Upper lobe of left lung (tissue), 4 donors: ENCODE results near the gene CATSPERZ.

Experiments
- EP300 ChIP-seq, 4 donors: sonication (generic); formaldehyde crosslinking; IDR thresholded peaks; one replicate each; pipeline ENCODE4 v1.5.1; 2017; ENCODE audit warnings: antibody characterized with exemption in 4 of 4, control low read depth in 2 of 4
- POLR2A ChIP-seq, 4 donors: fragments of 450-650 bp; IDR thresholded peaks; one replicate each; pipeline ENCODE4 v1.5.1; 2016 to 2017; ENCODE audit warnings: antibody characterized with exemption in 4 of 4, mild to moderate bottlenecking in 2 of 4
- POLR2AphosphoS5 ChIP-seq, 2 donors: sonication (generic); formaldehyde crosslinking; IDR thresholded peaks; one replicate each; pipeline ENCODE4 v1.5.1; 2017; ENCODE audit warnings: antibody characterized with exemption in 2 of 2
- TF ChIP-seq, protein P1 (sequence below), 6 experiments: fragments of 450-650 bp in 4 of 6; fragments of 200-600 bp in 2 of 6; sonication (generic) in 2 of 6; IDR thresholded peaks; one replicate each; pipeline ENCODE4 v1.5.1; 2016 to 2019; ENCODE audit warnings: antibody characterized with exemption in 6 of 6

DNA sequence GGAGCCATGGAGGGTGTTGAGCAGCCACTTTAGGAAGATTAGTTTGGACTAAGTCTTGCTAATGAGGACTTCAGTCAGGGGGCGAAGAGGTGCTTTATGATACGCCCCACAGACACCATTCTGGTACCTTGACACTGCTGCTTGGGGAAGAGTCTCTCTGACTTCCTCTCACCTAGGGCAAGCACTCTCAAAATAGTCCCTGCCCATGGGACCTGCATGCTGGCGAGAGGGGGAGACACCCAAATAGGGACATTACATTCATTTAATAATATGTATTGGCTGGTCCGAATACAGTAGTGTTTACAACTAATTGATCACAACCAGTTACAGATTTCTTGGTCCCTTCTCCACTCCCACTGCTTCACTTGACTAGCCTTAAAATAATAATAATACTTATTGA, 4.4 kb upstream of the CATSPERZ start:
- no peak for TF ChIP-seq POLR2A (IDR thresholded peaks at IDR 0.05)
- TF ChIP-seq, protein P1, sequence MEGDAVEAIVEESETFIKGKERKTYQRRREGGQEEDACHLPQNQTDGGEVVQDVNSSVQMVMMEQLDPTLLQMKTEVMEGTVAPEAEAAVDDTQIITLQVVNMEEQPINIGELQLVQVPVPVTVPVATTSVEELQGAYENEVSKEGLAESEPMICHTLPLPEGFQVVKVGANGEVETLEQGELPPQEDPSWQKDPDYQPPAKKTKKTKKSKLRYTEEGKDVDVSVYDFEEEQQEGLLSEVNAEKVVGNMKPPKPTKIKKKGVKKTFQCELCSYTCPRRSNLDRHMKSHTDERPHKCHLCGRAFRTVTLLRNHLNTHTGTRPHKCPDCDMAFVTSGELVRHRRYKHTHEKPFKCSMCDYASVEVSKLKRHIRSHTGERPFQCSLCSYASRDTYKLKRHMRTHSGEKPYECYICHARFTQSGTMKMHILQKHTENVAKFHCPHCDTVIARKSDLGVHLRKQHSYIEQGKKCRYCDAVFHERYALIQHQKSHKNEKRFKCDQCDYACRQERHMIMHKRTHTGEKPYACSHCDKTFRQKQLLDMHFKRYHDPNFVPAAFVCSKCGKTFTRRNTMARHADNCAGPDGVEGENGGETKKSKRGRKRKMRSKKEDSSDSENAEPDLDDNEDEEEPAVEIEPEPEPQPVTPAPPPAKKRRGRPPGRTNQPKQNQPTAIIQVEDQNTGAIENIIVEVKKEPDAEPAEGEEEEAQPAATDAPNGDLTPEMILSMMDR (IDR thresholded peaks at IDR 0.05): no peak
- TF ChIP-seq EP300 (IDR thresholded peaks at IDR 0.05): no peak
- no peak for TF ChIP-seq POLR2AphosphoS5 (IDR thresholded peaks at IDR 0.05)
